ENCODE measurements around the gene PRR30.

- TF ChIP-seq CTCF (IDR thresholded peaks at IDR 0.05) (no peak), POLR2AphosphoS5 (IDR thresholded peaks at IDR 0.05) (no peak), POLR2A (IDR thresholded peaks at IDR 0.05) (no peak)
Observed at GRCh38 chr2:27087823-27088410, 51.3 kb downstream of the PRR30 start.
